ENCODE data around the gene CDH5.

Gene CDH5

GRCh38 chr16:66401610-66402009 lies 35.1 kb downstream of the CDH5 start:
- H3K4me3 ChIP-seq (ENCODE audit: low read length), result no peak overlapping the region
- H3K36me3 ChIP-seq (ENCODE audit: control insufficient read depth, low read depth, low read length), result no peaks in the 10 kb centered on the region
- no peaks in the 10 kb centered on the region for H3K9me3 ChIP-seq (ENCODE audit: control insufficient read depth, low read depth, low read length)
- H3K9ac ChIP-seq (ENCODE audit: low read length), result no peak overlapping the region
- H3K27me3 ChIP-seq (ENCODE audit: control insufficient read depth, insufficient read depth, low read length), result no peaks in the 10 kb centered on the region
- no peak overlapping the region for H3K27ac ChIP-seq (ENCODE audit: low read length)
- H3K4me1 ChIP-seq (ENCODE audit: control insufficient read depth, low read depth, low read length), result peaks cover 3% of the 10 kb centered on the region

GRCh38 chr16:66402166-66402565 lies 35.7 kb downstream of the CDH5 start:
- Histone ChIP-seq H3K27me3 (ENCODE audit: control insufficient read depth, insufficient read depth, low read length) (no peaks in the 10 kb centered on the region), H3K27ac (ENCODE audit: low read length) (no peak overlapping the region), H3K4me1 (ENCODE audit: control insufficient read depth, low read depth, low read length) (peaks cover 3% of the 10 kb centered on the region), H3K4me3 (ENCODE audit: low read length) (no peak overlapping the region), H3K9me3 (ENCODE audit: control insufficient read depth, low read depth, low read length) (no peaks in the 10 kb centered on the region), H3K36me3 (ENCODE audit: control insufficient read depth, low read depth, low read length) (no peaks in the 10 kb centered on the region), H3K9ac (ENCODE audit: low read length) (no peak overlapping the region)

GRCh38 chr16:66402591-66403230 lies 36.2 kb downstream of the CDH5 start:
- Histone ChIP-seq H3K9me3 (ENCODE audit: control insufficient read depth, low read depth, low read length) (no peaks in the 10 kb centered on the region), H3K4me1 (ENCODE audit: control insufficient read depth, low read depth, low read length) (peaks cover 3% of the 10 kb centered on the region), H3K27ac (ENCODE audit: low read length) (no peak overlapping the region), H3K9ac (ENCODE audit: low read length) (no peak overlapping the region), H3K36me3 (ENCODE audit: control insufficient read depth, low read depth, low read length) (no peaks in the 10 kb centered on the region), H3K4me3 (ENCODE audit: low read length) (no peak overlapping the region), H3K27me3 (ENCODE audit: control insufficient read depth, insufficient read depth, low read length) (no peaks in the 10 kb centered on the region)

- H3K4me3 ChIP-seq (ENCODE audit: low read length), result no peak overlapping the region
- no peak overlapping the region for H3K9ac ChIP-seq (ENCODE audit: low read length)
- H3K27ac ChIP-seq (ENCODE audit: low read length), result no peak overlapping the region
- no peaks in the 10 kb centered on the region for H3K36me3 ChIP-seq (ENCODE audit: control insufficient read depth, low read depth, low read length)
- peaks cover 3% of the 10 kb centered on the region for H3K4me1 ChIP-seq (ENCODE audit: control insufficient read depth, low read depth, low read length)
- no peaks in the 10 kb centered on the region for H3K9me3 ChIP-seq (ENCODE audit: control insufficient read depth, low read depth, low read length)
- no peaks in the 10 kb centered on the region for H3K27me3 ChIP-seq (ENCODE audit: control insufficient read depth, insufficient read depth, low read length)
Observed at GRCh38 chr16:66403531-66404145, 37.1 kb downstream of the CDH5 start.

- Histone ChIP-seq H3K9me3 (ENCODE audit: control insufficient read depth, low read depth, low read length) (no peaks in the 10 kb centered on the region), H3K9ac (ENCODE audit: low read length) (no peak overlapping the region), H3K4me3 (ENCODE audit: low read length) (no peak overlapping the region), H3K36me3 (ENCODE audit: control insufficient read depth, low read depth, low read length) (no peaks in the 10 kb centered on the region), H3K27ac (ENCODE audit: low read length) (no peak overlapping the region), H3K4me1 (ENCODE audit: control insufficient read depth, low read depth, low read length) (no peaks in the 10 kb centered on the region), H3K27me3 (ENCODE audit: control insufficient read depth, insufficient read depth, low read length) (no peaks in the 10 kb centered on the region)
Observed at GRCh38 chr16:66405057-66405783, 38.7 kb downstream of the CDH5 start.

- Histone ChIP-seq H3K9ac (ENCODE audit: low read length) (peak overlapping the region; percentile 6), H3K27ac (ENCODE audit: low read length) (no peak overlapping the region), H3K4me1 (ENCODE audit: control insufficient read depth, low read depth, low read length) (no peaks in the 10 kb centered on the region), H3K36me3 (ENCODE audit: control insufficient read depth, low read depth, low read length) (no peaks in the 10 kb centered on the region), H3K9me3 (ENCODE audit: control insufficient read depth, low read depth, low read length) (no peaks in the 10 kb centered on the region), H3K27me3 (ENCODE audit: control insufficient read depth, insufficient read depth, low read length) (no peaks in the 10 kb centered on the region), H3K4me3 (ENCODE audit: low read length) (peak overlapping the region; percentile 70)
Observed at GRCh38 chr16:66406534-66407221, 40.2 kb downstream of the CDH5 start.

GRCh38 chr16:66408163-66409048 lies 41.9 kb downstream of the CDH5 start:
- Histone ChIP-seq H3K27ac (ENCODE audit: low read length) (no peak overlapping the region), H3K4me1 (ENCODE audit: control insufficient read depth, low read depth, low read length) (no peaks in the 10 kb centered on the region), H3K27me3 (ENCODE audit: control insufficient read depth, insufficient read depth, low read length) (no peaks in the 10 kb centered on the region), H3K36me3 (ENCODE audit: control insufficient read depth, low read depth, low read length) (no peaks in the 10 kb centered on the region), H3K9me3 (ENCODE audit: control insufficient read depth, low read depth, low read length) (no peaks in the 10 kb centered on the region), H3K9ac (ENCODE audit: low read length) (no peak overlapping the region), H3K4me3 (ENCODE audit: low read length) (no peak overlapping the region)

- H3K27me3 ChIP-seq (ENCODE audit: control insufficient read depth, insufficient read depth, low read length), result no peaks in the 10 kb centered on the region
- H3K4me3 ChIP-seq (ENCODE audit: low read length), result no peak overlapping the region
- H3K9me3 ChIP-seq (ENCODE audit: control insufficient read depth, low read depth, low read length), result no peaks in the 10 kb centered on the region
- H3K36me3 ChIP-seq (ENCODE audit: control insufficient read depth, low read depth, low read length), result no peaks in the 10 kb centered on the region
- no peaks in the 10 kb centered on the region for H3K4me1 ChIP-seq (ENCODE audit: control insufficient read depth, low read depth, low read length)
- no peak overlapping the region for H3K9ac ChIP-seq (ENCODE audit: low read length)
- H3K27ac ChIP-seq (ENCODE audit: low read length), result no peak overlapping the region
Observed at GRCh38 chr16:66409156-66409555, 42.7 kb downstream of the CDH5 start.

- Histone ChIP-seq H3K9ac (ENCODE audit: low read length) (no peak overlapping the region), H3K9me3 (ENCODE audit: control insufficient read depth, low read depth, low read length) (no peaks in the 10 kb centered on the region), H3K27me3 (ENCODE audit: control insufficient read depth, insufficient read depth, low read length) (no peaks in the 10 kb centered on the region), H3K36me3 (ENCODE audit: control insufficient read depth, low read depth, low read length) (no peaks in the 10 kb centered on the region), H3K27ac (ENCODE audit: low read length) (no peak overlapping the region), H3K4me3 (ENCODE audit: low read length) (no peak overlapping the region), H3K4me1 (ENCODE audit: control insufficient read depth, low read depth, low read length) (no peaks in the 10 kb centered on the region)
Observed at GRCh38 chr16:66412182-66412581, 45.7 kb downstream of the CDH5 start.

- H3K9me3 ChIP-seq (ENCODE audit: control insufficient read depth, low read depth, low read length), result no peaks in the 10 kb centered on the region
- H3K27ac ChIP-seq (ENCODE audit: low read length), result no peak overlapping the region
- H3K9ac ChIP-seq (ENCODE audit: low read length), result no peak overlapping the region
- no peaks in the 10 kb centered on the region for H3K36me3 ChIP-seq (ENCODE audit: control insufficient read depth, low read depth, low read length)
- no peaks in the 10 kb centered on the region for H3K27me3 ChIP-seq (ENCODE audit: control insufficient read depth, insufficient read depth, low read length)
- no peaks in the 10 kb centered on the region for H3K4me1 ChIP-seq (ENCODE audit: control insufficient read depth, low read depth, low read length)
- no peak overlapping the region for H3K4me3 ChIP-seq (ENCODE audit: low read length)
Observed at GRCh38 chr16:66414891-66415290, 48.4 kb downstream of the CDH5 start.

GRCh38 chr16:66416136-66416535 lies 49.6 kb downstream of the CDH5 start:
- no peaks in the 10 kb centered on the region for H3K9me3 ChIP-seq (ENCODE audit: control insufficient read depth, low read depth, low read length)
- H3K4me1 ChIP-seq (ENCODE audit: control insufficient read depth, low read depth, low read length), result no peaks in the 10 kb centered on the region
- no peak overlapping the region for H3K4me3 ChIP-seq (ENCODE audit: low read length)
- H3K27ac ChIP-seq (ENCODE audit: low read length), result no peak overlapping the region
- H3K27me3 ChIP-seq (ENCODE audit: control insufficient read depth, insufficient read depth, low read length), result no peaks in the 10 kb centered on the region
- H3K36me3 ChIP-seq (ENCODE audit: control insufficient read depth, low read depth, low read length), result no peaks in the 10 kb centered on the region
- H3K9ac ChIP-seq (ENCODE audit: low read length), result no peak overlapping the region

Data from iPS-18a (cell line).